D721Med (cell line): ENCODE results near the gene ACSL1.

Source experiments
- DNase-seq: peaks from one replicate; pipeline ENCODE4 v3.0.0; 2011; ENCODE audit warnings: low spot score; ENCODE audit not compliant: insufficient read length
- FAIRE-seq: peaks from 2 replicates; lab custom pipeline; 2011; peaks lifted over from hg19 to GRCh38; lab: Jason Lieb, UNC
- TF ChIP-seq, protein P1 (sequence below): IDR thresholded peaks from 2 replicates; pipeline ENCODE4 v1.5.1; 2012; ENCODE audit warnings: mild to moderate bottlenecking, control low read depth; ENCODE audit not compliant: insufficient read depth; ENCODE audit errors: missing control alignments

Gene ACSL1

GRCh38 chr4:184825141-184825895, 450 bp downstream of the ACSL1 start:
- TF ChIP-seq, protein P1, sequence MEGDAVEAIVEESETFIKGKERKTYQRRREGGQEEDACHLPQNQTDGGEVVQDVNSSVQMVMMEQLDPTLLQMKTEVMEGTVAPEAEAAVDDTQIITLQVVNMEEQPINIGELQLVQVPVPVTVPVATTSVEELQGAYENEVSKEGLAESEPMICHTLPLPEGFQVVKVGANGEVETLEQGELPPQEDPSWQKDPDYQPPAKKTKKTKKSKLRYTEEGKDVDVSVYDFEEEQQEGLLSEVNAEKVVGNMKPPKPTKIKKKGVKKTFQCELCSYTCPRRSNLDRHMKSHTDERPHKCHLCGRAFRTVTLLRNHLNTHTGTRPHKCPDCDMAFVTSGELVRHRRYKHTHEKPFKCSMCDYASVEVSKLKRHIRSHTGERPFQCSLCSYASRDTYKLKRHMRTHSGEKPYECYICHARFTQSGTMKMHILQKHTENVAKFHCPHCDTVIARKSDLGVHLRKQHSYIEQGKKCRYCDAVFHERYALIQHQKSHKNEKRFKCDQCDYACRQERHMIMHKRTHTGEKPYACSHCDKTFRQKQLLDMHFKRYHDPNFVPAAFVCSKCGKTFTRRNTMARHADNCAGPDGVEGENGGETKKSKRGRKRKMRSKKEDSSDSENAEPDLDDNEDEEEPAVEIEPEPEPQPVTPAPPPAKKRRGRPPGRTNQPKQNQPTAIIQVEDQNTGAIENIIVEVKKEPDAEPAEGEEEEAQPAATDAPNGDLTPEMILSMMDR, result no peak
- DNase-seq (no peak), FAIRE-seq (no peak)

GRCh38 chr4:184824776-184825084, 1.0 kb downstream of the ACSL1 start:
- TF ChIP-seq, protein P1, result no peak
- DNase-seq (no peak), FAIRE-seq (no peak)

- TF ChIP-seq, protein P1, result no peak
- DNase-seq, result no peak
- FAIRE-seq, result no peak
Observed at GRCh38 chr4:184824081-184824775, 1.5 kb downstream of the ACSL1 start.

GRCh38 chr4:184823014-184823413, 2.8 kb downstream of the ACSL1 start:
- TF ChIP-seq, protein P1, result no peak
- DNase-seq (no peak), FAIRE-seq (no peak)

- TF ChIP-seq, protein P1, result no peak
- FAIRE-seq, result no peak
- DNase-seq, result no peak
Observed at GRCh38 chr4:184822356-184822755, 3.4 kb downstream of the ACSL1 start.

- DNase-seq (no peak), FAIRE-seq (no peak)
- TF ChIP-seq, protein P1, result no peak
Observed at GRCh38 chr4:184821242-184821641, 4.5 kb downstream of the ACSL1 start.

GRCh38 chr4:184819786-184820185, 6.0 kb downstream of the ACSL1 start:
- FAIRE-seq (no peak), DNase-seq (no peak)
- TF ChIP-seq, protein P1, result no peak
